Left lung (tissue), 10 donors: ENCODE results near the gene HMGCL. TPM values are rescaled to one million over a fixed set of nuclear protein-coding genes. Genes with fewer than 3 reads are reported as not detected.
A peak's percentile ranks its signal among the peaks of the same experiment; 100 is the strongest.

ENCODE experiments used
- ATAC-seq: fragments of 200-7000 bp; cut with Tn5 transposase; one replicate; pipeline ENCODE4 v1.9.1; 2020; ENCODE audit warnings: moderate library complexity
- DNase-seq, 4 donors: peaks; one replicate each; pipeline ENCODE4 v3.0.0-alpha.2; 2013 to 2020
- H3K27ac ChIP-seq, 2 donors: fragments of 200-600 bp; sonication (generic) in 1 of 2; one replicate each; pipeline versions ENCODE4 v1.5.0 to v1.8.0; 2020 to 2021
- H3K27me3 ChIP-seq, 2 donors: fragments of 200-600 bp; sonication (generic) in 1 of 2; one replicate each; pipeline versions ENCODE4 v1.5.0 to v1.8.0; 2020 to 2021
- H3K36me3 ChIP-seq, 2 donors: fragments of 200-600 bp; sonication (generic) in 1 of 2; one replicate each; pipeline versions ENCODE4 v1.5.0 to v1.8.0; 2020 to 2021
- H3K4me1 ChIP-seq, 2 donors: fragments of 200-600 bp; one replicate each; pipeline ENCODE4 v1.8.0; 2021
- H3K4me3 ChIP-seq, 2 donors: fragments of 200-600 bp; sonication (generic) in 1 of 2; one replicate each; pipeline versions ENCODE4 v1.5.0 to v1.8.0; 2020 to 2021; ENCODE audit warnings: mild to moderate bottlenecking in 1 of 2
- H3K9me3 ChIP-seq, 2 donors: fragments of 200-600 bp; sonication (generic) in 1 of 2; one replicate each; pipeline versions ENCODE4 v1.5.0 to v1.8.0; 2020 to 2021
- CTCF ChIP-seq, 2 donors: fragments of 200-600 bp; sonication (generic) in 1 of 2; IDR thresholded peaks; one replicate each; pipeline versions ENCODE4 v1.5.0 to v1.8.0; 2021; ENCODE audit warnings: antibody characterized with exemption in 2 of 2
- intact Hi-C, 2 donors: fragments of 100-400 bp; cut with DNase I; formaldehyde crosslinking; loops; one replicate each; pipeline versions ENCODE4 v1.11.2 to v1.14.2; 2022
- polyA plus RNA-seq, 6 donors: library from polyadenylated mRNA; unstranded; fragments of 120-200 nt; gene quantifications; one replicate each; pipeline ENCODE4 v1.2.1, GENCODE V29; 2013; ENCODE audit not compliant: insufficient read length in 6 of 6
- total RNA-seq, 2 donors: library from RNA; stranded (reverse); fragmentation: NEBNext Ultra II Directional; extraction: Animal tissue kit (Norgen Biotek cat#: 25700); gene quantifications; one replicate each; pipeline ENCODE4 v1.2.1, GENCODE V29; 2021
- donor health status: DM: no; HTN: yes; CAD: no.
- donor health status: DM: no; HTN: no; CAD: no.

The HMGCL gene
- total and polyA plus RNA-seq, 8 donors, result 32.3 to 51.3 (median 34.8) TPM

- peak; percentile 98 for ATAC-seq
- intact Hi-C loops, result no loop called here
- peak within 1 kb of the TSS; percentile 69 to 81 for H3K4me3 ChIP-seq
- H3K36me3 ChIP-seq, result peaks cover 0 to 17% of the 10 kb centered on the region in 2 donors
- DNase-seq, result peak; percentile 90 to 97 (median 96)
- peaks cover 0 to 43% of the 10 kb centered on the region in 2 donors for H3K4me1 ChIP-seq
- TF ChIP-seq CTCF (IDR thresholded peaks at IDR 0.05), result peak; percentile 98 to 99
- H3K27me3 ChIP-seq, result no peaks in the 10 kb centered on the region
- no peaks in the 10 kb centered on the region for H3K9me3 ChIP-seq
- H3K27ac ChIP-seq, result peak within 1 kb of the TSS; percentile 68 to 89
These were observed 42.8 kb upstream of the HMGCL start, which contains the start of gene FUCA1 for GRCh38 chr1:23867895-23868556. Gene FUCA1, minus strand, starts transcription at chr1:23868290. Its CDS starts 4 bp downstream, at chr1:23868286.

DNA sequence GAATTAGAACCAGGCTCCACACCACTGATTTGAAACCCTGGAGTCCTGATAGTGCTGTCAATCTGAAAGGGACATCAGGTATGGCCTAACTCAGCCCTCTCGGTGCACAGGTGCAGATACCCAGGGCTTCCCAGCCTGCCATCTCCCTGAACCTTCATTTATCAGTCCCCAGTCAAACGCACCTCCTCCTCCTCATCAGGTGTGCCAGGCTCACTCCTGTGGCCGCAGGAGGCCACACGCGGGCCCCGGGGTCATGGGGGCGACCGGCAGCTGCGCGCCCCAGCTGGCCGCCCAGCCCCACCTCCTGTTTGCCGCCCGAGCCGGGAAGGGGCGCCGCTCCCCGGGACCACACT lies 42.3 kb upstream of the HMGCL start:
- Histone ChIP-seq H3K27ac (peak overlapping the region in 1 of 2 donors; percentile 68), H3K36me3 (peaks cover 0 to 22% of the 10 kb centered on the region in 2 donors), H3K9me3 (no peaks in the 10 kb centered on the region), H3K4me1 (peaks cover 0 to 43% of the 10 kb centered on the region in 2 donors), H3K4me3 (peak overlapping the region; percentile 69 to 81), H3K27me3 (no peaks in the 10 kb centered on the region)
- TF ChIP-seq CTCF (IDR thresholded peaks at IDR 0.05), result no peak
- ATAC-seq (no peak), DNase-seq (no peak)
- intact Hi-C loops, result no loop called here

GRCh38 chr1:23865543-23865930 lies 40.3 kb upstream of the HMGCL start:
- H3K36me3 ChIP-seq, result peaks cover 0 to 36% of the 10 kb centered on the region in 2 donors
- TF ChIP-seq CTCF (IDR thresholded peaks at IDR 0.05), result no peak
- intact Hi-C loops, result no loop called here
- ATAC-seq, result no peak
- no peaks in the 10 kb centered on the region for H3K9me3 ChIP-seq
- H3K27ac ChIP-seq, result peak overlapping the region in 1 of 2 donors; percentile 11
- peak in 1 of 4 donors; percentile 23 for DNase-seq
- no peak overlapping the region for H3K4me3 ChIP-seq
- H3K4me1 ChIP-seq, result peaks cover 0 to 43% of the 10 kb centered on the region in 2 donors
- no peaks in the 10 kb centered on the region for H3K27me3 ChIP-seq

DNA sequence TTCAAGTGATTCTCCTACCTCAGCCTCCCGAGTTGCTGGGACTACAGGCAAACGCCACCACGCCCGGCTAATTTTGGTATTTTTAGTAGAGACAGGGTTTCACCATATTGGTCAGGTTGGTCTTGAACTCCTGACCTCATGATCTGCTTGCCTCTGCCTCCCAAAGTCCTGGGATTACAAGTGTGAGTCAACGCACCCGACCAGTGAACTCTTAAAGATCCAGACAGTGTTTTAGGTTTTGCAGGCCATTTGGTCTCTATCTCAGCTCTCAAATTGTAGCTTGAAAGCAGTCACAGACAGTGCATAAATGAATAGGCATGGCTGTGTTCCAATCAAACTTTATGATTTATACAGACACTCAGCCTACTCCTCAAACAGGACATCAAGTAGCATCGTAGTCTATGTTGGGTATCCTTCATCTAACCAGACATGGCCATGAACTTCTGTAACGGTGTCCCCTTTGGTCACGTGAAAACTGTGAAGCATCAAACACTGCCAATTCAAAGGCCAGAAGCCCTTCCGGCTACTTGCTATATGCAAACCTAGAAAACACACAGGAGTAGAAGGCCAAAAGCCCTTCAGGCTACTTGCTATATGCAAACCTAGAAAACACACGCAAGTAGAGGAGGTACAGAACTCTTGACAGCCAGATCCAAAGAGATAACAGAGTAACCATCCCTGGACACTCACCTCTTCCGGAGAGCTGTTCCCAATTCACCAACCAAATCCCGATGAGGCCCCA lies 39.7 kb upstream of the HMGCL start:
- no peak for ATAC-seq
- intact Hi-C loops, result no loop called here
- no peaks in the 10 kb centered on the region for H3K27me3 ChIP-seq
- no peak for DNase-seq
- H3K9me3 ChIP-seq, result no peaks in the 10 kb centered on the region
- H3K36me3 ChIP-seq, result peaks cover 0 to 40% of the 10 kb centered on the region in 2 donors
- no peak for TF ChIP-seq CTCF (IDR thresholded peaks at IDR 0.05)
- H3K4me3 ChIP-seq, result no peak overlapping the region
- H3K4me1 ChIP-seq, result peaks cover 0 to 42% of the 10 kb centered on the region in 2 donors
- H3K27ac ChIP-seq, result peak overlapping the region in 1 of 2 donors; percentile 11

DNA sequence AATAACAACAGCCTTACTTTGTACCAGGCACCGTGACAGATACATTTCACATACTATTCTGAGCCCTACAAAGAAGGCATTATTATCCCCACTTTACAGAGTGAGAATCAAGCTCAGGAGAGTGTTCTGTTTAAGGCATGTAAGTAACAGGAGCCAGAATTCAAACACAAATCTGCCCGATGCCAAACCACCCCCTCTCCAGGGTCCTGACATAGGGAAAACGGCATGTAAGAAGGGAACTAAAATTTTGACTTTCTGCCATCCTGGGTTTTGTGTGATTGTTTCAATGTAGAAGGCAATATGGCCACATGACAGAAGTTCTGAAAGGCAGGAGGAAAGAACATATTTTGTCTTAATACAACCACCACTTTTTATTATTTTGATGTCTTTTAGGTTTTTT lies 37.4 kb upstream of the HMGCL start:
- peaks cover 0 to 63% of the 10 kb centered on the region in 2 donors for H3K36me3 ChIP-seq

More for the DNA sequence above, 37.4 kb upstream of the HMGCL start:
- TF ChIP-seq CTCF (IDR thresholded peaks at IDR 0.05), result no peak
- intact Hi-C loops, result no loop called here
- no peak for DNase-seq
- no peak overlapping the region for H3K4me3 ChIP-seq
- peaks cover 0 to 25% of the 10 kb centered on the region in 2 donors for H3K4me1 ChIP-seq
- H3K27me3 ChIP-seq, result no peaks in the 10 kb centered on the region
- no peaks in the 10 kb centered on the region for H3K9me3 ChIP-seq
- no peak overlapping the region for H3K27ac ChIP-seq
- ATAC-seq, result no peak
